Skin epidermis (tissue), 12 donors: Measurements from ENCODE around the gene FOXP1.

Source experiments
- H3K27ac ChIP-seq, 21 experiments: fragments of 200-600 bp; sonication (generic) in 11 of 21; one replicate each; pipeline ENCODE4 v1.5.0; 2020; ENCODE audit warnings: mild to moderate bottlenecking in 3 of 21, inconsistent platforms in 2 of 21, moderate library complexity in 2 of 21
- H3K4me3 ChIP-seq, 7 experiments: fragments of 200-600 bp; sonication (generic) in 2 of 7; one replicate each; pipeline ENCODE4 v1.5.0; 2020; ENCODE audit warnings: inconsistent platforms in 2 of 7, mild to moderate bottlenecking in 2 of 7, moderate library complexity in 1 of 7

The FOXP1 gene

GRCh38 chr3:70959506-70960291 is 623.8 kb downstream of the FOXP1 start:
- Histone ChIP-seq H3K4me3 (no peak overlapping the region), H3K27ac (no peak overlapping the region)

DNA sequence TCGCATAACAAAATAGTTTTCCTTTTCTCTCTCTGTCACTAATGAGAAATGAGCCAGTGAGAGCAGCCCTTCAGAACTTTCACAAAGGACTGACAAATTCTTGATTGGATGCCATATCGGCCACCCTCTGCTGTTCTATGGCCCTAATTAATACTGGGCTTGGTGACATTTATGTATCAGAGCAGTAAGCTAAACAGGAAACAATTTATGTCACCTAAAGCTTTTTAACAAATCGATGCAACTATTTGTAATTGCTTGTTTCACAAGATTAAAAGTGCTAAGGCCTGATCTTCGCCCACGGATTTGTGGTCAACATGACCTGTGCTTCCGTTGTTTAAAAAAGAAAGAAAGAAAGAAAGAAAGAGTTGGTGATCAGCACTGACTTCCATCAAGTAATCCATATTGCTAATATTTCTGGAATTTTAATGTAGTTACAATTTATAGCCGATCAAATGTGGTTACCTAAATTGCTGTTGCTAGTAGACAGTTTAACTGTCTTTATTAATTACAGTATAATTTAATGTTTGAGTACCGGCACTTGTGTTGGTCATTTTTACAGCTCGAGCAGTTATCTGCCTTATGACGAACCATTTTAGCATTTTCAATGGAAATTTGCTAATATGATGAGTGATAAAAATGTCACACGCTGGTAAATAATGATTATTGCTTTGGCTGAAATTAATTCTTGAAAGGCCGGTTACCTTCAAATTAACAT is 631.3 kb downstream of the FOXP1 start:
- Histone ChIP-seq H3K27ac (peak overlapping the region in 4 of 21 experiments; percentile 12 to 63 (median 23)), H3K4me3 (no peak overlapping the region)

DNA sequence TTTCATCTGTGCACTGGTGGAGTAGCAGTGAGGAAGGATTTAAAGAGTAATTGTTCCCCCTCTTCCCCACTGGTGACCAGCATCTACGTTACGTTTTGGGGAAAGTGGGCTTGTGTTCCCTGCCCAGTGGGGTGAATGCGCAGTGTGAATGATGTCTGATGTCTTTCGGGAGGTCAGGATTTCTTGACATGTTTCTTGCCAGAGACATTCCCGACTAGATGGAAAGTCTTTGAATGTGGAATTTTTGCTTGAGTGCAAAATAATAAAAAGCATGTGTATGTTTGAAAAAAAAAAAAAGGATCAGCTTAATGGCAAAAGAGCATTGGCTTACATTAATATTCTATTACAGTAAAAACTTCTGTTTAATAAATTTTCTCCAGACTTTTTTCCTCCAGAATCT is 632.2 kb downstream of the FOXP1 start:
- H3K4me3 ChIP-seq, result no peak overlapping the region
- peak overlapping the region in 2 of 21 experiments; percentile 37 to 63 for H3K27ac ChIP-seq

DNA sequence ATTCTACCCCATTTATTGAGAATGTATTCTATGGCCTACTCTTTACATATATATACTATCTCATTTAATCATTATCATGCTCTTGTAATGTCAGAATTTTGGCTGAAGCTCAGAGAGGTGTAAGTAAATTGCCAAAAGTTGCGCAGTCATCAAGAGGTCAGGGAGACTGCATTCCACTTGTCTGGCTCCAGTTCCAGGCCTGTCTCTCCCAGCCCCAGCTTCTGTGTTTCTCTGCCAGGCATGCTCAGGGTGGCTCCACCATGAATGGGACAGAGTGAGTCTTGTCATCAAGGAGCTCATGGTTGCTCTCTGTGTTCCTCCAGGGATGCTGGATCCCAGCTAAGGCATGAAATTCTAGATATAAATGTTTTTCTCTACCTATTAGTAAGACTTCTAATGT is 635.9 kb downstream of the FOXP1 start:
- H3K27ac ChIP-seq, result no peak overlapping the region
- H3K4me3 ChIP-seq, result no peak overlapping the region

GRCh38 chr3:70943886-70944285 is 639.6 kb downstream of the FOXP1 start:
- no peak overlapping the region for H3K27ac ChIP-seq

GRCh38 chr3:70933105-70933810 is 650.3 kb downstream of the FOXP1 start:
- Histone ChIP-seq H3K4me3 (no peak overlapping the region), H3K27ac (no peak overlapping the region)

More at GRCh38 chr3:70943886-70944285, 639.6 kb downstream of the FOXP1 start:
- no peak overlapping the region for H3K4me3 ChIP-seq

- Histone ChIP-seq H3K27ac (no peak overlapping the region), H3K4me3 (no peak overlapping the region)
These were observed 653.5 kb downstream of the FOXP1 start for GRCh38 chr3:70930066-70930465.

GRCh38 chr3:70927239-70927638 is 656.3 kb downstream of the FOXP1 start:
- H3K4me3 ChIP-seq, result no peak overlapping the region

GRCh38 chr3:70926835-70927234 is 656.7 kb downstream of the FOXP1 start:
- Histone ChIP-seq H3K4me3 (no peak overlapping the region), H3K27ac (no peak overlapping the region)

More at GRCh38 chr3:70927239-70927638, 656.3 kb downstream of the FOXP1 start:
- no peak overlapping the region for H3K27ac ChIP-seq

GRCh38 chr3:70919661-70920060 is 663.9 kb downstream of the FOXP1 start:
- Histone ChIP-seq H3K4me3 (no peak overlapping the region), H3K27ac (no peak overlapping the region)

DNA sequence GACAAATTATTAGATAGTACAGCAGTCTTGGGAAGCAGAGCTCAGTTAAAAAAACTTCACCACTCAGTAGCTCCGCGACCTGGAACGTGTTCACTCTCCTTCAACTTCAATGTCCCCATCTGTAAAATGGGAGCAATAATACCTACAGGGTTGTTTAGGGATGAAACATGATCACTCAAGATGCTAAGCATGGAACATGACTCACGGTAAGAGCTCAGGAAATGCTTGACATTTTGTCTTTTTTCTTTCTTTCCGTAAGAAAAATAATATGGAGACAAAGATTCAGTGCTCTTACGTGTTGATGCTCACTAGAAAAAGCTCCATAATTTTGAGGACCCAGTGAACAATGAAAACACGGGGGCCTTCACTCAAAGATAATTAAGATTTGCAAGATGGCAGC is 664.4 kb downstream of the FOXP1 start:
- H3K27ac ChIP-seq, result no peak overlapping the region
- no peak overlapping the region for H3K4me3 ChIP-seq

DNA sequence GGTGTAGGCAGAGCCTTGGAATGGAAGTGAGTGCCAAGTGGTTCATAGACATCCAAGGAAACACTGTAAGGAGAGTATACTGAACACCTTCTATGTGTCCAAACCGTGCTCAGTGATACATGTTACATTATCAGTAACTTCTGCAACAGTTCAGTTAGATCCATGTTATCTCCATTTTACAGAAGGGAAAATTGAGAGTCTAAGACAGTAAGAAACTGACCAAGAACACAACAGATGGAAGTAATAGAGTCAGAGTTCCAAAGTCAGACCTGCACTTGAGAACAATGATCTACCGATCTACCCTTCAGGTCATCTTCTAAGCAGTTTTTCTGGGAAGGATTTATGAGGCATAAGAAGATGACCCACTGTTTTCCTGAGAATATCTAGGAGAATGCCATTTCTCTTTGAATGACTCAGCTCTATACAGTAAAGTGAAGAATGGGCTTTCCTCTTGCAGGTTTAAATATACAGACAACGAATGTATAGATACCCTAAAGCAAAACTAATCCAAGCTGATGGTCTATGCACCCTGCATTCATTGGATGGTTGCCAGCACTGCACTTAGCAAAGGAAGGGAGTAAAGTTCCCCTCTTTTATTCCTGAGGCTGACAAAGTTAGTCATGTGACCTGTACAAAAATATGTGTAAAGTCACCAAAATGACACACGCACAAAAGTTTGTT is 667.0 kb downstream of the FOXP1 start:
- no peak overlapping the region for H3K27ac ChIP-seq
- no peak overlapping the region for H3K4me3 ChIP-seq

DNA sequence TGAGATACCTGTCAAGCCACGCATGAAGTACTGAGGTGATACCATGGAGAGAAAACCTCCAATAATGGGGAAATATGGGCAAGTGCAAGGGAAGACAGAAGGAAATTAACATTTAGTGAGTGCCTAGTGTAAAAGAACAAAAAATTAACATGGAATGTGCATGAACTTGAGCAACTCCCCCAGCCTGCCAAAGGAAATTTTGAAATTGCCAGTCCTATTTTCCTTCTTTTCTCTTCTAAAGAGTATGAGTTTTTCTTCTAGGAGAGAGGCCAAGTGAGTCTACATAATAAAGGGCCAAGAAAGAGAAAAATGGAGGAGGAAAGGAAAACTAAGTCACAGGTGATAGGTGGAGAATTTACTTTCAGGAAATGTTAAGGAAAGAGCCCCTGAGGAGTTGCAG is 668.7 kb downstream of the FOXP1 start:
- Histone ChIP-seq H3K27ac (no peak overlapping the region), H3K4me3 (no peak overlapping the region)

DNA sequence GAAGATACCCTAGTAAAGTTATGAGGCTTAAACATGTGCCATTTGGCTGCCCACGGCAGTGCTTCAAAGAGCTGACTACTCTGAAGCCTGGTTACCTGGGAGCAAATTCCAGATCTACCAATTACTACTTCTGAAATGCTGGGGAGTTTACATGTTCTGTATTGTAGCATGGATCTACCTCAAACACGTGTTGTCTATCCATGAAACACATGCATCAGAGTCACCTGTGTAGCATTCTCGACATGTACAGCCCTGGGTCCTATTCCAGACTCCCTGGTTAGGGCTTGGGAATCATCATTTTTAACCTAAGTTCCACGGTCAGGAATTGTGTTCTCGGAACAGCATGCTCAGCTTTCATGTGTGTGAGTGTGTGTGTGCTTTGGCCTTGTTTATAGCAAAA is 671.8 kb downstream of the FOXP1 start:
- Histone ChIP-seq H3K4me3 (no peak overlapping the region), H3K27ac (no peak overlapping the region)

- no peak overlapping the region for H3K4me3 ChIP-seq
These were observed 678.0 kb downstream of the FOXP1 start for GRCh38 chr3:70905491-70905890.

More at GRCh38 chr3:70905491-70905890, 678.0 kb downstream of the FOXP1 start:
- no peak overlapping the region for H3K27ac ChIP-seq
